Dendritic cell treated with granulocyte-macrophage colony-stimulating factor and Interleukin-4, amounts not matched to agents 40 ng/mL and 50 ng/mL, for 4 days (primary cell): ENCODE measurements around the gene HOXA2.

Experiments used
- H3K27ac Mint-ChIP-seq: one replicate; pipeline ENCODE4 v1.8.0; 2022; ENCODE audit warnings: mild to moderate bottlenecking, mixed read lengths
- H3K27me3 Mint-ChIP-seq: one replicate; pipeline ENCODE4 v1.8.0; 2022; ENCODE audit warnings: mild to moderate bottlenecking, mixed read lengths
- H3K36me3 Mint-ChIP-seq: one replicate; pipeline ENCODE4 v1.8.0; 2022; ENCODE audit warnings: low read depth, mixed read lengths
- H3K4me1 Mint-ChIP-seq: one replicate; pipeline ENCODE4 v1.8.0; 2022; ENCODE audit warnings: low read depth, mixed read lengths
- H3K4me3 Mint-ChIP-seq: one replicate; pipeline ENCODE4 v1.8.0; 2022; ENCODE audit warnings: mild to moderate bottlenecking, moderate library complexity, mixed read lengths
- H3K9me3 Mint-ChIP-seq: one replicate; pipeline ENCODE4 v1.8.0; 2022; ENCODE audit warnings: mixed read lengths
- intact Hi-C: fragments of 100-400 bp; cut with micrococcal nuclease; formaldehyde crosslinking; loops from one replicate; pipeline ENCODE4 v1.15.0; 2022

HOXA2 gene

DNA sequence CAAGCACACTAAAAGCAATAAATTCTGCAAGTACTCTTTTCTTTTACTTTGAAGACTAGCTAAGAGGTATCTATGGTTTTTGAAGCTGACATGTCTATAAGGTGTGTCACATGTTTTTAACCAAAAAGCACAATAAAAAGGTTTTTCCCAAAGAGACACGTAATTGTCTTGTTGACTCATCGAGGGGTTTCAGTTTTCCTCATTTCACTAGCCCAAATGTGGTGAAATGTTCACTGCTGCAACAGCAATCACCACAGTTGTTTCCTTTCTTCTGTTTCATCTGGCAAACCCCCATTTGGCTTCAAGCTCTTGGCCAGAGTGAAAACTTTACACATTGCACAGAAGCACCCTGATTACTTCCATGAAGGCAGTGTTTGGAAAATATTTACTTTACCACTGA is 31.9 kb upstream of the HOXA2 start:
- H3K9me3 Mint-ChIP-seq: no peaks in the 10 kb centered on the region
- intact Hi-C loops: no loop called here
- H3K4me1 Mint-ChIP-seq: peaks cover 28% of the 10 kb centered on the region
- no peak overlapping the region for H3K4me3 Mint-ChIP-seq
- H3K27me3 Mint-ChIP-seq: peaks cover 35% of the 10 kb centered on the region
- no peaks in the 10 kb centered on the region for H3K36me3 Mint-ChIP-seq
- no peak overlapping the region for H3K27ac Mint-ChIP-seq

GRCh38 chr7:27133409-27134231 is 31.1 kb upstream of the HOXA2 start:
- Mint-ChIP-seq H3K27me3 (peaks cover 43% of the 10 kb centered on the region), H3K4me1 (peaks cover 28% of the 10 kb centered on the region), H3K4me3 (no peak overlapping the region), H3K9me3 (no peaks in the 10 kb centered on the region), H3K36me3 (no peaks in the 10 kb centered on the region), H3K27ac (no peak overlapping the region)
- intact Hi-C loops: no loop called here

- Mint-ChIP-seq H3K9me3 (no peaks in the 10 kb centered on the region), H3K27ac (no peak overlapping the region), H3K4me3 (no peak overlapping the region), H3K4me1 (peaks cover 28% of the 10 kb centered on the region), H3K36me3 (no peaks in the 10 kb centered on the region), H3K27me3 (peaks cover 45% of the 10 kb centered on the region)
- intact Hi-C loops: no loop called here
These were observed 30.5 kb upstream of the HOXA2 start for GRCh38 chr7:27132978-27133377.

DNA sequence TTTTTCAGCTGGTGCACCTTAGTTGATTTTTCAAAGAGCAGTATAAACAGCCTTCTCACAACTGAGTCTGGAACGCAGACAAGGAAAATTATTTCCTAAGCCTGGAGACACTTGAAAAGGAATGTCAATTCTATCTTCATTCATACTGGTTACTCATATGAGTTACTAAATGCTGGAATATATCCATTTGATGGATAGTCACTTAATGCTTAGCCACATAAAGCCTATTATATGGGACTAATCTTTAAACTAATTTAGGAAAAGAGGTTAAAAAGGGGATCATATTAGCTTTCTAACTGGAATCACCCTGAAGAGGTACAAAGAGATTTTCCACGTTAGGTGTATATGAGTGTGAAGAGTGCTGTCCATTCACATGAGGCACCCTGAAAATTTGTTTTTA is 29.7 kb upstream of the HOXA2 start:
- H3K27me3 Mint-ChIP-seq: peaks cover 45% of the 10 kb centered on the region
- no peak overlapping the region for H3K4me3 Mint-ChIP-seq
- intact Hi-C loops: no loop called here
- peaks cover 26% of the 10 kb centered on the region for H3K4me1 Mint-ChIP-seq
- H3K9me3 Mint-ChIP-seq: no peaks in the 10 kb centered on the region
- no peaks in the 10 kb centered on the region for H3K36me3 Mint-ChIP-seq
- H3K27ac Mint-ChIP-seq: no peak overlapping the region

GRCh38 chr7:27131390-27131819 is 28.9 kb upstream of the HOXA2 start:
- intact Hi-C loops: no loop called here
- Mint-ChIP-seq H3K27ac (peak overlapping the region; percentile 91), H3K27me3 (peaks cover 42% of the 10 kb centered on the region), H3K36me3 (no peaks in the 10 kb centered on the region), H3K9me3 (no peaks in the 10 kb centered on the region), H3K4me1 (peaks cover 21% of the 10 kb centered on the region), H3K4me3 (peak overlapping the region; percentile 80)

DNA sequence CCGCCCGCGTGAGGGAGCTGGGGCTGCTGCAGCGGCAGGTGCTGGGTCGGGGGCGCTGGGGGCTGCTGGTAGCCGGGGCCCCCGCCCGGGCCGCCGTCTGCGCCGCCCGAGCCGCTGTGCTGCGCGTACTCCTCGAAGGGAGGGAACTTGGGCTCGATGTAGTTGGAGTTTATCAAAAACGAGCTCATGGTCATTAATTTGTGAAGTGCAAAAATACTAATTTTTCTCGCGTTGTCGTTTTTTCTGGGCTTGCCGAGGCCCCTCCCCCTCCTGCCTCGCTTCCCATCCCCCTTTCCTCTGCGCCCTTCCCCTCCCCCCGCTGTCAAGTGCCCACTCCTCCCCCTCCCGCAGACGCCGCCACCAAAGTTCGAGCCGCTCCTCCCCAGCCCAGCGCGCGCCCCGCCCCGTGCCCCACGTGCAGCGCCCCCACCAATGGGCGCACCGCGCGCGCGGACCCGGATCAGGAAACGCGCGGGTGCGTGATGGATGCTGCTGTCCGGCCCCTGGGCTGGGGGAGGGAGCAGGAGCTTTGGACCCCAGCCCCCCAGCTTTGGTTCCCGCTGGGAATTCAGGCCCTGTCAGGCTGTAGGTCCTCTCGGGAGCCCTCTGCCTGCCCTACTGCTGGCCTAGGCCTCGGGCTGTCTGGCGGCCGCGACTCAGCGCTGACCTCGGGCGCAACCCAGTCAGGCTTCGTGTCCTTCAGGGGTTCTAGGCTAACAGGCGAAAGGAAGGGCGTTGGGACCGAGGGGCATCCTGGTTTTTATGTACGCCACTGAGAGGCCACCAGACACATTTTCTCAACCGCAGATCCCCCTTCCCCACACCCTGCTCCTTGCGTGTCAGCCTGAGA is 28.3 kb upstream of the HOXA2 start, which contains the start of gene HOXA4:
HOXA4 (minus strand) TSS at position 218 of the 850 bp plus-strand sequence; CDS start at position 194, 24 bp downstream.
- Mint-ChIP-seq H3K4me1 (peaks cover 16% of the 10 kb centered on the region), H3K36me3 (no peaks in the 10 kb centered on the region)
- intact Hi-C loops: loop anchor here (1.0 kb wide), 1 partner anchor 33 kb away; no protein-coding TSS in a partner anchor

GRCh38 chr7:27129729-27130539 is 27.5 kb upstream of the HOXA2 start:
- intact Hi-C loops: loop anchor here (1.0 kb wide), 1 partner anchor 33 kb away; no protein-coding TSS in a partner anchor
- no peaks in the 10 kb centered on the region for H3K36me3 Mint-ChIP-seq
- peaks cover 39% of the 10 kb centered on the region for H3K27me3 Mint-ChIP-seq
- H3K4me1 Mint-ChIP-seq: peaks cover 12% of the 10 kb centered on the region
- no peaks in the 10 kb centered on the region for H3K9me3 Mint-ChIP-seq
- H3K27ac Mint-ChIP-seq: peak overlapping the region; percentile 91
- peak overlapping the region; percentile 80 for H3K4me3 Mint-ChIP-seq

More for the DNA sequence above, 28.3 kb upstream of the HOXA2 start, which contains the start of gene HOXA4:
- Mint-ChIP-seq H3K9me3 (no peaks in the 10 kb centered on the region), H3K4me3 (peak within 1 kb of the TSS; percentile 80), H3K27ac (peak within 1 kb of the TSS; percentile 91), H3K27me3 (peaks cover 38% of the 10 kb centered on the region)

DNA sequence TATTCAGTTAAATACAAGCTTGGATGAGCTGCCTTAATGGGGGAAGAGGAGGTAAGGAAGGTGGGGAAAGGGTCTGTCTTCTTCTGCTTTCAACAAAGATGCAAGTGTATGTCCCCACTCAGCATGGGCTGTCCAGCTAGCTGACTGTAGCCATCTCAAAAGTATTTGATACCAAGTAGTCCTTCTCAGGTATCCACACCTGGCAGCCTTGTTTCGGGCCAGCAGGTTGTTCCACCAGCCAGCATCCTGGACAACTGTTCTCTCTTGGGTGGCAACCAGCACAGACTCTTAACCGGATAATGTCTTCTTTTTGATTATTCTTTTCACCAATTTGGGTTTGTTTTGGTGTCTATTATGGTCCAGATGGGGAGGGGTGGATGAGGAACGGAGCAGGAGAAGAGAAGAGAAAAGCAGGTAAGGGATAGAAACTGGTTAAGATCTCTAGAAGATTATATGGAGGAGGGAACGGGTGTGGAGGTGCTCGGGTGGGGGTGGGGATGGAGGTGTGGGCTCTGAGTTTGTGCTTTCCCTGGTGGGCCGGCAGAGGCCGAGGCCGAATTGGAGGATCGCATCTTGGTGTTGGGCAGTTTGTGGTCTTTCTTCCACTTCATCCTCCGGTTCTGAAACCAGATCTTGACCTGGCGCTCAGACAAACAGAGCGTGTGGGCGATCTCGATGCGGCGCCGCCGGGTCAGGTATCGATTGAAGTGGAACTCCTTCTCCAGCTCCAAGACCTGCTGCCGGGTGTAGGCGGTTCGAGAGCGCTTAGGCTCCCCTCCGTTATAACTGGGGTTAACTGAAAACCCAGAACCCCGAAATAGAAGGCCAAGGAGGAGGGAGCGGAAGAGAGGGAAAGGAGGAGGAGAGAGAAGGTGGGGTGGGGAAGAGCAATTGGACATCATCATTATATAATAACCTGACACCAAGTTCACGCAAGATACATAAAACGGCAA is 26.6 kb upstream of the HOXA2 start:
- no peak overlapping the region for H3K27ac Mint-ChIP-seq
- no peaks in the 10 kb centered on the region for H3K9me3 Mint-ChIP-seq
- H3K36me3 Mint-ChIP-seq: no peaks in the 10 kb centered on the region
- H3K4me1 Mint-ChIP-seq: peaks cover 3% of the 10 kb centered on the region
- intact Hi-C loops: no loop called here
- no peak overlapping the region for H3K4me3 Mint-ChIP-seq
- peaks cover 40% of the 10 kb centered on the region for H3K27me3 Mint-ChIP-seq

- H3K27me3 Mint-ChIP-seq: peaks cover 37% of the 10 kb centered on the region
- H3K4me1 Mint-ChIP-seq: no peaks in the 10 kb centered on the region
- no peaks in the 10 kb centered on the region for H3K36me3 Mint-ChIP-seq
- no peak overlapping the region for H3K4me3 Mint-ChIP-seq
- no peaks in the 10 kb centered on the region for H3K9me3 Mint-ChIP-seq
- H3K27ac Mint-ChIP-seq: no peak overlapping the region
- intact Hi-C loops: no loop called here
These were observed 25.6 kb upstream of the HOXA2 start for GRCh38 chr7:27128034-27128433.

- H3K27me3 Mint-ChIP-seq: peaks cover 37% of the 10 kb centered on the region
- no peak overlapping the region for H3K27ac Mint-ChIP-seq
- H3K4me1 Mint-ChIP-seq: no peaks in the 10 kb centered on the region
- H3K4me3 Mint-ChIP-seq: no peak overlapping the region
- intact Hi-C loops: no loop called here
- H3K36me3 Mint-ChIP-seq: no peaks in the 10 kb centered on the region
- H3K9me3 Mint-ChIP-seq: no peaks in the 10 kb centered on the region
These were observed 24.3 kb upstream of the HOXA2 start for GRCh38 chr7:27126596-27127327.

- Mint-ChIP-seq H3K36me3 (no peaks in the 10 kb centered on the region), H3K27me3 (peaks cover 37% of the 10 kb centered on the region), H3K4me1 (no peaks in the 10 kb centered on the region), H3K9me3 (no peaks in the 10 kb centered on the region), H3K27ac (no peak overlapping the region), H3K4me3 (no peak overlapping the region)
- intact Hi-C loops: no loop called here
These were observed 23.5 kb upstream of the HOXA2 start for GRCh38 chr7:27125986-27126394.
